B cell (primary cell): ENCODE data around the gene MAPKAP1. TPM values are rescaled to one million over a fixed set of nuclear protein-coding genes. Genes with fewer than 3 reads are reported as not detected.

Source experiments
- ATAC-seq: fragments of 200-7000 bp; cut with Tn5 transposase; one replicate; pipeline ENCODE4 v1.10.0; 2021; ENCODE audit warnings: low read depth, mild to moderate bottlenecking, moderate number of reproducible peaks, moderate library complexity
- CTCF ChIA-PET: fragments of 350-600 bp; sonication (Branson Sonifier 250); formaldehyde crosslinking; loops from one replicate; lab custom pipeline; 2021; ENCODE audit warnings: antibody characterized with exemption, inconsistent platforms; lab: Charles Lee
- POLR2A ChIA-PET: fragments of 350-600 bp; sonication (Branson Sonifier 250); formaldehyde crosslinking; loops from one replicate; lab custom pipeline; 2021; ENCODE audit warnings: antibody characterized with exemption; lab: Charles Lee
- DNase-seq: peaks from one replicate; pipeline ENCODE4 v3.0.0; 2013
- H2AFZ ChIP-seq: 2 replicates; pipeline ENCODE4 v1.6.1; 2012; ENCODE audit warnings: mild to moderate bottlenecking, low read depth, low read length; ENCODE audit not compliant: insufficient read depth, poor library complexity, severe bottlenecking
- H3K27ac ChIP-seq, 2 donors: 1 replicate in 1 of 2; 2 replicates in 1 of 2; pipeline ENCODE4 v1.5.1; 2012 to 2013; ENCODE audit warnings: low read length in 2 of 2, mild to moderate bottlenecking in 2 of 2, moderate library complexity in 1 of 2
- H3K27me3 ChIP-seq, 4 experiments: fragments of 200-600 bp in 1 of 4; sonication (generic) in 1 of 4; replicated peaks in 1 of 4; 1 replicate in 2 of 4; 2 replicates in 2 of 4; pipeline versions ENCODE4 v1.6.1 to v1.7.0; 2013 to 2016; ENCODE audit warnings: low read length in 3 of 4, mild to moderate bottlenecking in 2 of 4, mixed read lengths in 1 of 4, moderate library complexity in 1 of 4; ENCODE audit not compliant: insufficient read depth in 4 of 4, control insufficient read depth in 3 of 4; ENCODE audit errors: control extremely low read depth in 1 of 4
- H3K36me3 ChIP-seq, 2 experiments: replicated peaks in 1 of 2; 1 replicate in 1 of 2; 2 replicates in 1 of 2; pipeline versions ENCODE4 v1.6.1 to v1.7.1; 2013; ENCODE audit warnings: low read length in 1 of 2; ENCODE audit not compliant: insufficient read depth in 2 of 2, control insufficient read depth in 1 of 2; ENCODE audit errors: control extremely low read depth in 1 of 2, extremely low read depth in 1 of 2
- H3K4me1 ChIP-seq, 2 donors: fragments of 200-600 bp in 1 of 2; sonication (generic) in 1 of 2; 1 replicate in 1 of 2; 2 replicates in 1 of 2; pipeline versions ENCODE4 v1.5.1 to v1.6.1; 2013 to 2017; ENCODE audit warnings: low read length in 2 of 2; ENCODE audit not compliant: control insufficient read depth in 2 of 2, insufficient read depth in 2 of 2
- H3K4me2 ChIP-seq: replicated peaks from 2 replicates; pipeline ENCODE3; 2012; ENCODE audit warnings: mild to moderate bottlenecking, low read depth, low read length; ENCODE audit not compliant: poor library complexity, severe bottlenecking
- H3K4me3 ChIP-seq, 5 experiments: fragments of 200-600 bp in 1 of 5; sonication (generic) in 1 of 5; 1 replicate in 3 of 5; 2 replicates in 2 of 5; pipeline versions ENCODE4 v1.5.1 to v1.7.0; 2011 to 2016; ENCODE audit warnings: low read length in 4 of 5, mild to moderate bottlenecking in 4 of 5, low read depth in 2 of 5, control low read depth in 1 of 5, moderate library complexity in 1 of 5; ENCODE audit not compliant: insufficient read depth in 1 of 5; ENCODE audit errors: control extremely low read depth in 1 of 5, extremely low read depth in 1 of 5
- H3K79me2 ChIP-seq: fragments of 200-600 bp; sonication (generic); one replicate; pipeline ENCODE4 v1.6.0; 2016; ENCODE audit warnings: low read length; ENCODE audit not compliant: control insufficient read depth, insufficient read depth
- H3K9ac ChIP-seq: fragments of 200-600 bp; sonication (generic); 2 replicates; pipeline ENCODE4 v1.6.1; 2017; ENCODE audit warnings: mild to moderate bottlenecking, low read length, moderate library complexity
- H3K9me3 ChIP-seq, 3 donors: one replicate each; pipeline versions ENCODE4 v1.6.1 to v1.7.1; 2013; ENCODE audit warnings: low read length in 2 of 3; ENCODE audit not compliant: control insufficient read depth in 2 of 3, insufficient read depth in 1 of 3; ENCODE audit errors: control extremely low read depth in 1 of 3
- H4K20me1 ChIP-seq: 2 replicates; pipeline ENCODE4 v1.6.0; 2012; ENCODE audit warnings: mild to moderate bottlenecking, low read length; ENCODE audit not compliant: insufficient read depth, control insufficient read depth, poor library complexity, severe bottlenecking
- H3K27ac Mint-ChIP-seq: one replicate; pipeline ENCODE4 v1.8.0; 2021; ENCODE audit warnings: mixed read lengths
- H3K27me3 Mint-ChIP-seq: one replicate; pipeline ENCODE4 v1.8.0; 2021; ENCODE audit warnings: mixed read lengths
- H3K4me1 Mint-ChIP-seq: one replicate; pipeline ENCODE4 v1.8.0; 2021; ENCODE audit warnings: mixed read lengths
- H3K4me3 Mint-ChIP-seq: one replicate; pipeline ENCODE4 v1.8.0; 2021; ENCODE audit warnings: mixed read lengths
- H3K9me3 Mint-ChIP-seq: one replicate; pipeline ENCODE4 v1.8.0; 2022; ENCODE audit warnings: mixed read lengths; ENCODE audit not compliant: insufficient read depth
- EZH2 ChIP-seq: IDR thresholded peaks from 2 replicates; pipeline ENCODE4 v1.6.1; 2012; ENCODE audit warnings: borderline replicate concordance, low read depth, mild to moderate bottlenecking, moderate library complexity, low read length; ENCODE audit not compliant: insufficient read depth, poor library complexity, severe bottlenecking
- WGBS: methylation state at CpG from one replicate; pipeline ENCODE4 v1.1.5; 2013; ENCODE audit warnings: missing lambda C conversion rate; ENCODE audit not compliant: insufficient coverage; 5-methylcytosine and 5-hydroxymethylcytosine counted together
- intact Hi-C: fragments of 100-400 bp; cut with micrococcal nuclease; formaldehyde crosslinking; loops from one replicate; pipeline ENCODE4 v1.10.0; 2022
- polyA plus RNA-seq: library from polyadenylated mRNA; depleted of rRNA; stranded (reverse); fragments of >200 nt; gene quantifications from 2 replicates; pipeline ENCODE4 v1.2.3, GENCODE V29; 2012
- total RNA-seq, 2 donors: library from RNA; stranded (reverse); fragments of 120-200 nt in 1 of 2; gene quantifications; 1 replicate in 1 of 2; 2 replicates in 1 of 2; pipeline versions ENCODE4 v1.2.3 to v1.2.4, GENCODE V29; 2013 to 2022
- TF ChIP-seq, protein P1 (sequence below): fragments of 200-600 bp; IDR thresholded peaks from one replicate; pipeline ENCODE4 v1.8.0; 2022; ENCODE audit warnings: antibody characterized with exemption, mild to moderate bottlenecking

MAPKAP1 gene
- total and polyA plus RNA-seq, 2 donors (not counting 1 experiment from before 2014, with no cell fraction given), result 51.6 to 62.4 TPM

DNA sequence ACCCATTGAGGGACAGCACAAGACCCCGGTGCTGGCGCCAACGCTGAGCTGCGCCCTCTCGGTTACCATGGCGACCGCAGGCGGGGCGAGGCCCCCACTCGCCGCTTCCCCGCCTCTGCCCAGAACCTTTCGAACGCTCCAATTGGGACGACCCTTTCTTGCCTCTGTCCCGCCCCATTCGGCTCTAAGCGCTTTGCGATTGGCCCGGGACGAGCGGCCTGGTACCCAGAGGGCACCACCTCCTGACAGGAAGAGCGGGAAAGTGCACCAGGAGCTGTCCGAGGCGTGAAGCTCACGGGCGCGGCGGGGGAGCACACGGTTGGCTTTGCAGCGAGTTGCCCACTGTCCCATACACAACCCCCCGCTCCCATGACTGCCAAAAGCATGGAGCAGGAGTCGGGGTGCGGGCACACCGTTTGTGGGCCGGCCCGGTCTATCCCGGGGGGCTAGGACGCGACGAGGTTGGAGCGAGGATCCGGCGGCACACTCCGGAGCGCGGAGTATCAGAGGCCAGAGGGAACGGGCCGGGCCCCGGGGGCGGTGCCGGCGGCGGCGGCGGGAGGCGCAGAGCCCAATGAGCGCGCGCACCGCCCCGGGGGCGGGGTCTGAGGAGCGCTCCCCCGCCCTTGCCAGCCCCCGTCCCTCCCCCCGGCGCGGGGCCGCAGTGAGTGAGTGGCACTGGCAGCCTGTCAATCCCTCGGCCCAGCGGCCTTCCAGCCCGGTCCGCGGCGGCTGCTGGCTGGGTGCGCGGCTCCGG lies 39.2 kb upstream of the MAPKAP1 start:
- CTCF ChIA-PET, result interaction anchor here (0.9 to 1.9 kb wide), 6 partner anchors 13 to 745 kb away, joined by 3 to 5 read pairs (median 4); partner anchors contain the start of gene MAPKAP1

More for the DNA sequence above, 39.2 kb upstream of the MAPKAP1 start:
- Mint-ChIP-seq H3K4me3 (peak overlapping the region; percentile 97), H3K27me3 (no peaks in the 10 kb centered on the region), H3K9me3 (no peaks in the 10 kb centered on the region), H3K27ac (peak overlapping the region; percentile 97), H3K4me1 (peaks cover 36% of the 10 kb centered on the region)
- Histone ChIP-seq H4K20me1 (no peaks in the 10 kb centered on the region), H3K4me3 (peak overlapping the region; percentile 47 to 95 (median 82)), H3K79me2 (peaks cover 25% of the 10 kb centered on the region), H3K36me3 (no peaks in the 10 kb centered on the region), H3K27me3 (no peaks in the 10 kb centered on the region), H3K27ac (peak overlapping the region; percentile 77 to 83), H3K4me2 (peak overlapping the region; percentile 96), H3K4me1 (peaks cover 16% of the 10 kb centered on the region in 2 donors), H3K9me3 (no peaks in the 10 kb centered on the region), H2AFZ (peak overlapping the region; percentile 83), H3K9ac (peak overlapping the region; percentile 89)
- POLR2A ChIA-PET, result interaction anchor here (0.7 to 1.5 kb wide), 2 partner anchors 39 to 343 kb away, joined by 3 to 11 read pairs; partner anchors contain the start of gene MAPKAP1
- intact Hi-C loops, result loop anchor here (1.0 to 5.0 kb wide), 12 partner anchors 13 to 976 kb away; partner anchors contain the start of genes GOLGA1, HSPA5 and MAPKAP1
- under 1% methylated on average over 79 of the region's 79 CpGs for WGBS
- ATAC-seq (peak; percentile 81), DNase-seq (peak; percentile 95)
- no peak for TF ChIP-seq EZH2
- TF ChIP-seq, protein P1, sequence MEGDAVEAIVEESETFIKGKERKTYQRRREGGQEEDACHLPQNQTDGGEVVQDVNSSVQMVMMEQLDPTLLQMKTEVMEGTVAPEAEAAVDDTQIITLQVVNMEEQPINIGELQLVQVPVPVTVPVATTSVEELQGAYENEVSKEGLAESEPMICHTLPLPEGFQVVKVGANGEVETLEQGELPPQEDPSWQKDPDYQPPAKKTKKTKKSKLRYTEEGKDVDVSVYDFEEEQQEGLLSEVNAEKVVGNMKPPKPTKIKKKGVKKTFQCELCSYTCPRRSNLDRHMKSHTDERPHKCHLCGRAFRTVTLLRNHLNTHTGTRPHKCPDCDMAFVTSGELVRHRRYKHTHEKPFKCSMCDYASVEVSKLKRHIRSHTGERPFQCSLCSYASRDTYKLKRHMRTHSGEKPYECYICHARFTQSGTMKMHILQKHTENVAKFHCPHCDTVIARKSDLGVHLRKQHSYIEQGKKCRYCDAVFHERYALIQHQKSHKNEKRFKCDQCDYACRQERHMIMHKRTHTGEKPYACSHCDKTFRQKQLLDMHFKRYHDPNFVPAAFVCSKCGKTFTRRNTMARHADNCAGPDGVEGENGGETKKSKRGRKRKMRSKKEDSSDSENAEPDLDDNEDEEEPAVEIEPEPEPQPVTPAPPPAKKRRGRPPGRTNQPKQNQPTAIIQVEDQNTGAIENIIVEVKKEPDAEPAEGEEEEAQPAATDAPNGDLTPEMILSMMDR, result no peak
